Neural cell (in vitro differentiated cells): Measurements from ENCODE around the gene PDLIM3.

Experiments used
- EP300 ChIP-seq: fragments of 450-650 bp; conservative IDR thresholded peaks from 2 replicates; pipeline ENCODE4 v1.6.1; 2014; ENCODE audit warnings: antibody characterized with exemption, mild to moderate bottlenecking, moderate library complexity; ENCODE audit not compliant: poor library complexity, severe bottlenecking
- EZH2 ChIP-seq: fragments of 200-600, 300-800 bp; shearing (Covaris generic), sonication (generic); IDR thresholded peaks from 2 replicates; pipeline ENCODE4 v1.6.1; 2014; ENCODE audit warnings: antibody characterized with exemption, low read length, borderline replicate concordance, mild to moderate bottlenecking; ENCODE audit not compliant: insufficient read depth, poor library complexity, severe bottlenecking
- POLR2AphosphoS5 ChIP-seq: IDR thresholded peaks from 2 replicates; pipeline ENCODE4 v1.6.1; 2012
- RAD21 ChIP-seq: fragments of 450-650 bp; conservative IDR thresholded peaks from 2 replicates; pipeline ENCODE4 v1.6.1; 2014; ENCODE audit warnings: antibody characterized with exemption, mild to moderate bottlenecking, moderate library complexity
- SMC3 ChIP-seq: fragments of 450-650 bp; conservative IDR thresholded peaks from 2 replicates; pipeline ENCODE4 v1.6.1; 2014; ENCODE audit warnings: antibody characterized with exemption, mild to moderate bottlenecking, moderate library complexity; ENCODE audit not compliant: poor library complexity
- TF ChIP-seq, protein P1 (sequence below): fragments of 450-650 bp; IDR thresholded peaks from 2 replicates; pipeline ENCODE4 v1.5.1; 2014; ENCODE audit warnings: antibody characterized with exemption, mild to moderate bottlenecking, moderate library complexity; ENCODE audit not compliant: poor library complexity, severe bottlenecking
- TF ChIP-seq, protein P2 (sequence below): IDR thresholded peaks from 2 replicates; pipeline ENCODE4 v1.6.1; 2012; ENCODE audit warnings: borderline replicate concordance

DNA sequence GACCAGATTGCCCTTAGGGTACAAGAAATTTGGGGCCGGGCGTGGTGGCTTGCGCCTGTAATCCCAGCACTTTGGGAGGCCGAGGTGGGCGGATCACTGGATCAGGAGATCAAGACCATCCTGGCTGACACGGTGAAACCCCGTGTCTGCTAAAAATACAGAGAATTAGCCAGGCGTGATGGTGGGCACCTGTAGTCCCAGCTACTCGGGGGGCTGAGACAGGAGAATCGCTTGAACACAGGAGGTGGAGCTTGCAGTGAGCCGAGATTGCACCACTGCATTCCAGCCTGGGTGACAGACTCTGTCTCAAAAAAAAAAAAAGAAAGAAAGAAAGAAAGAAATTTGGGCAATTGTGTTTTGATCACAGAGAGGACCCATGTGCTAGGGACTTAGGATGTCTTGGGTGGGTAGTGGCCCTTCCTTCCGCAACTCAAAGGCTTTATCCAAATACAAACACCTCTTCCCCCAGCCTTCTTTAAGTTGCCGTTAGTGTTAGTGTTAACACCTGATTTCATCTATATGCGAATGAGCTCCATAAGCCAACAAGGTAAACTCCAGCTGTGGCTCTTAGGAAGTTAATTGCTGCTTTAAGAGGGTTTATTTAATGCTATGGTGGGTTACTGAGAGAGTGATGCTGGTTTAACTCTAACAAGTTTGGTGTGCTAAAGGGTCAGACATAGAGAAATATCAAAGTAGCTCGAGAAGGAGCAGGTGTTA, 55.1 kb downstream of the PDLIM3 start:
- TF ChIP-seq SMC3 (no peak), EP300 (no peak), POLR2AphosphoS5 (no peak), EZH2 (no peak), RAD21 (no peak)
- TF ChIP-seq, protein P1, sequence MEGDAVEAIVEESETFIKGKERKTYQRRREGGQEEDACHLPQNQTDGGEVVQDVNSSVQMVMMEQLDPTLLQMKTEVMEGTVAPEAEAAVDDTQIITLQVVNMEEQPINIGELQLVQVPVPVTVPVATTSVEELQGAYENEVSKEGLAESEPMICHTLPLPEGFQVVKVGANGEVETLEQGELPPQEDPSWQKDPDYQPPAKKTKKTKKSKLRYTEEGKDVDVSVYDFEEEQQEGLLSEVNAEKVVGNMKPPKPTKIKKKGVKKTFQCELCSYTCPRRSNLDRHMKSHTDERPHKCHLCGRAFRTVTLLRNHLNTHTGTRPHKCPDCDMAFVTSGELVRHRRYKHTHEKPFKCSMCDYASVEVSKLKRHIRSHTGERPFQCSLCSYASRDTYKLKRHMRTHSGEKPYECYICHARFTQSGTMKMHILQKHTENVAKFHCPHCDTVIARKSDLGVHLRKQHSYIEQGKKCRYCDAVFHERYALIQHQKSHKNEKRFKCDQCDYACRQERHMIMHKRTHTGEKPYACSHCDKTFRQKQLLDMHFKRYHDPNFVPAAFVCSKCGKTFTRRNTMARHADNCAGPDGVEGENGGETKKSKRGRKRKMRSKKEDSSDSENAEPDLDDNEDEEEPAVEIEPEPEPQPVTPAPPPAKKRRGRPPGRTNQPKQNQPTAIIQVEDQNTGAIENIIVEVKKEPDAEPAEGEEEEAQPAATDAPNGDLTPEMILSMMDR = no peak
- TF ChIP-seq, protein P2, sequence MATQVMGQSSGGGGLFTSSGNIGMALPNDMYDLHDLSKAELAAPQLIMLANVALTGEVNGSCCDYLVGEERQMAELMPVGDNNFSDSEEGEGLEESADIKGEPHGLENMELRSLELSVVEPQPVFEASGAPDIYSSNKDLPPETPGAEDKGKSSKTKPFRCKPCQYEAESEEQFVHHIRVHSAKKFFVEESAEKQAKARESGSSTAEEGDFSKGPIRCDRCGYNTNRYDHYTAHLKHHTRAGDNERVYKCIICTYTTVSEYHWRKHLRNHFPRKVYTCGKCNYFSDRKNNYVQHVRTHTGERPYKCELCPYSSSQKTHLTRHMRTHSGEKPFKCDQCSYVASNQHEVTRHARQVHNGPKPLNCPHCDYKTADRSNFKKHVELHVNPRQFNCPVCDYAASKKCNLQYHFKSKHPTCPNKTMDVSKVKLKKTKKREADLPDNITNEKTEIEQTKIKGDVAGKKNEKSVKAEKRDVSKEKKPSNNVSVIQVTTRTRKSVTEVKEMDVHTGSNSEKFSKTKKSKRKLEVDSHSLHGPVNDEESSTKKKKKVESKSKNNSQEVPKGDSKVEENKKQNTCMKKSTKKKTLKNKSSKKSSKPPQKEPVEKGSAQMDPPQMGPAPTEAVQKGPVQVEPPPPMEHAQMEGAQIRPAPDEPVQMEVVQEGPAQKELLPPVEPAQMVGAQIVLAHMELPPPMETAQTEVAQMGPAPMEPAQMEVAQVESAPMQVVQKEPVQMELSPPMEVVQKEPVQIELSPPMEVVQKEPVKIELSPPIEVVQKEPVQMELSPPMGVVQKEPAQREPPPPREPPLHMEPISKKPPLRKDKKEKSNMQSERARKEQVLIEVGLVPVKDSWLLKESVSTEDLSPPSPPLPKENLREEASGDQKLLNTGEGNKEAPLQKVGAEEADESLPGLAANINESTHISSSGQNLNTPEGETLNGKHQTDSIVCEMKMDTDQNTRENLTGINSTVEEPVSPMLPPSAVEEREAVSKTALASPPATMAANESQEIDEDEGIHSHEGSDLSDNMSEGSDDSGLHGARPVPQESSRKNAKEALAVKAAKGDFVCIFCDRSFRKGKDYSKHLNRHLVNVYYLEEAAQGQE = no peak
